Endothelial cell of umbilical vein (primary cell): ENCODE measurements around the gene SLC26A4.

Source experiments
- EZH2 ChIP-seq: IDR thresholded peaks from 2 replicates; pipeline ENCODE4 v1.6.1; 2012; ENCODE audit warnings: borderline replicate concordance, low read depth, mild to moderate bottlenecking, moderate library complexity, low read length, inconsistent platforms; ENCODE audit not compliant: severe bottlenecking
- FOS ChIP-seq: IDR thresholded peaks from 2 replicates; pipeline ENCODE4 v1.6.1; 2011; ENCODE audit warnings: mild to moderate bottlenecking, low read length, moderate library complexity, borderline replicate concordance; ENCODE audit not compliant: insufficient read depth
- JUN ChIP-seq: IDR thresholded peaks from 2 replicates; pipeline ENCODE4 v1.6.1; 2011; ENCODE audit warnings: borderline replicate concordance, low read depth; ENCODE audit not compliant: insufficient read length, insufficient read depth
- POLR2A ChIP-seq: IDR thresholded peaks from 2 replicates; pipeline ENCODE4 v1.6.1; 2012; ENCODE audit warnings: low read depth, mild to moderate bottlenecking, control low read depth, low read length
- POLR2AphosphoS5 ChIP-seq: IDR thresholded peaks from 2 replicates; pipeline ENCODE4 v1.6.1; 2012; ENCODE audit warnings: low read depth, mild to moderate bottlenecking, control low read depth, low read length, moderate library complexity; ENCODE audit not compliant: insufficient read depth
- TF ChIP-seq, protein P1 (sequence below), 2 donors: IDR thresholded peaks; 1 replicate in 1 of 2; 2 replicates in 1 of 2; pipeline ENCODE4 v1.5.1; 2011; ENCODE audit warnings: low read length in 2 of 2, mild to moderate bottlenecking in 2 of 2, moderate library complexity in 2 of 2, control low read depth in 1 of 2, inconsistent platforms in 1 of 2, low read depth in 1 of 2; ENCODE audit not compliant: insufficient read depth in 1 of 2; ENCODE audit errors: extremely low read depth in 1 of 2

DNA sequence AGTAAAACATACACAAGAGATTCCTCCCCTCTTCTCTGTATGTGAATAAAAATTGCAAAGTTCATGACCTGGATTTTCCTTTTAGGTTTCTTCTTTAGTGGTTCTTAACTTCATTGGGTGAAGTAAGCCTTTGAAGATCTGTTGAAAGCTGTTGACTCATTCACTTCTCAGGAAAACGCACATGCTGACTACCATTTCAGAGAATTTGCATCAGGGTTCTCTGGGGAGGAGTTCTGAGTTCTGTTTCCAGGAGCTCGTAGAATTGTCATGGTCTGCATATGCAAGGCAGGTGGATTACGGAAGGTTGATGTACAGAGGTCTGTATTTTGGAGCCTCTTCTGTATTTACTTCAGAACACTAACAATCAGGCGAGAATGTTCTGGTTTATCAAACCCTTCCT lies 962 bp upstream of the SLC26A4 start:
- TF ChIP-seq, protein P1, sequence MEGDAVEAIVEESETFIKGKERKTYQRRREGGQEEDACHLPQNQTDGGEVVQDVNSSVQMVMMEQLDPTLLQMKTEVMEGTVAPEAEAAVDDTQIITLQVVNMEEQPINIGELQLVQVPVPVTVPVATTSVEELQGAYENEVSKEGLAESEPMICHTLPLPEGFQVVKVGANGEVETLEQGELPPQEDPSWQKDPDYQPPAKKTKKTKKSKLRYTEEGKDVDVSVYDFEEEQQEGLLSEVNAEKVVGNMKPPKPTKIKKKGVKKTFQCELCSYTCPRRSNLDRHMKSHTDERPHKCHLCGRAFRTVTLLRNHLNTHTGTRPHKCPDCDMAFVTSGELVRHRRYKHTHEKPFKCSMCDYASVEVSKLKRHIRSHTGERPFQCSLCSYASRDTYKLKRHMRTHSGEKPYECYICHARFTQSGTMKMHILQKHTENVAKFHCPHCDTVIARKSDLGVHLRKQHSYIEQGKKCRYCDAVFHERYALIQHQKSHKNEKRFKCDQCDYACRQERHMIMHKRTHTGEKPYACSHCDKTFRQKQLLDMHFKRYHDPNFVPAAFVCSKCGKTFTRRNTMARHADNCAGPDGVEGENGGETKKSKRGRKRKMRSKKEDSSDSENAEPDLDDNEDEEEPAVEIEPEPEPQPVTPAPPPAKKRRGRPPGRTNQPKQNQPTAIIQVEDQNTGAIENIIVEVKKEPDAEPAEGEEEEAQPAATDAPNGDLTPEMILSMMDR (IDR thresholded peaks at IDR 0.05; ENCODE audit: extremely low read depth in 1 of 2, insufficient read depth in 1 of 2, low read depth in 1 of 2, low read length in 2 of 2), result no peak
- TF ChIP-seq JUN, result no peak
- no peak for TF ChIP-seq EZH2
- no peak for TF ChIP-seq POLR2A
- no peak for TF ChIP-seq POLR2AphosphoS5
- TF ChIP-seq FOS, result peak; percentile 61
